ENCODE data around the gene PPP1R3G.

PPP1R3G gene

DNA sequence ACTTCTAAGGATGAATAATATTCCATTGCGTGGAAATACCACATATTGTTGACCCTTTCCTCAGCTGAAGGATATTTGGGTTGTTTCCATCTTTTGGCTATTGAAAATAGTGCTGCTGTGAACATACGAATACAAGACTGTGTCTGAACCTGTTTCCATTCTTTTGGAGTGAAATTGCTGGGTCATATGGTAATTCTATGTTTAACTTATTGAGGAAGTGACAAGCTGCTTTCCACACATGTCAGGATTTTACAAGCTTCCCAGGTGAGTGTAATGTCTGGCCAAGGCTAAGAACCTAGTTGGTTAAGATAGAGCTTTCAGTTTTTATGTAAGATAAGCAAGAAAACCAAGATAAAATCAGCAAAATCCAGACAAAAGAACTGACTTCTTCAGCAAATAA, 48.8 kb downstream of the PPP1R3G start:
- H3K79me2 ChIP-seq (ENCODE audit: control insufficient read depth, insufficient read depth, low read length, poor library complexity) = no peaks in the 10 kb centered on the region
- no peak overlapping the region for H3K4ac ChIP-seq (ENCODE audit: low read depth, low read length)
- H3K18ac ChIP-seq (ENCODE audit: low read length) = no peak overlapping the region

DNA sequence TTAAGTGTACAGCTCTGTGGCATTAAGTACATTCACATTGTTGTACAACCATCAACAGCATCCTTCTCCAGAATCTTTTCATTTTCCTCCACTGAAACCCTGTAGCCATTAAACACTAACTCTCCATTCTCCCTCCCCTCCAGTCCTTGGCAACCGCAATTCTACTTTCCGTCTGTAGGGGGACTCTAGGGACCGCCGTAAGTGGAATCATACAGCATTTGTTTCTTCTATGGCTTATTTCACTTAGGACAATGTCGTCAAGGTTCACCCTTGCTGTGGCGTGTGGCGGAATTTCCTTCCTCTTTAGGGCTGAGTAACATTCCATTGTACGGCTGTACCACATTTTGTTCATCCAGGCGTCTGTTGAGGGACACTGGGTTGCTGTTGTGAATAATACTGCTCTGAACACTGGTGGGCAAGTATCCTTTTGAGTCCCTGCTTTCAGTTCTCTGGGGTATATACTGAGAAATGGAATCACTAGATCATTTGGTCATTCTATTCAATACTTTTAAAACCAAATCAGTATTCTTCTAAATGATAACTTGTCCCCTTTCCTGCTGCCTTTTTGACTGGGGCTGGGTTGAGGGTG, 50.7 kb downstream of the PPP1R3G start:
- H3K36me3 ChIP-seq (ENCODE audit: control insufficient read depth in 1 of 2, insufficient read depth in 2 of 2, low read length in 2 of 2) = no peaks in the 10 kb centered on the region
- WGBS (ENCODE audit: extremely low coverage, insufficient coverage, insufficient read length) = no CpG with 5 or more reads among the region's 9 CpGs

More for the DNA sequence above, 48.8 kb downstream of the PPP1R3G start:
- Histone ChIP-seq H3K4me2 (ENCODE audit: low read length) (no peak overlapping the region), H3K9ac (ENCODE audit: low read length) (no peak overlapping the region), H4K12ac (ENCODE audit: low read depth, low read length) (no peak overlapping the region), H3K27me3 (ENCODE audit: insufficient read depth, low read length) (no peaks in the 10 kb centered on the region), H4K8ac (ENCODE audit: low read depth, low read length) (no peak overlapping the region), H3K9me3 (ENCODE audit: insufficient read depth, low read depth, low read length) (peaks cover under 1% of the 10 kb centered on the region), H3K4me1 (ENCODE audit: control insufficient read depth in 1 of 2, insufficient read depth in 2 of 2, low read length in 2 of 2) (peaks cover 5% of the 10 kb centered on the region in 2 experiments), H3K27ac (ENCODE audit: low read depth, low read length) (no peak overlapping the region), H2AK5ac (ENCODE audit: low read length) (no peak overlapping the region), H3K36me3 (ENCODE audit: control insufficient read depth in 1 of 2, insufficient read depth in 2 of 2, low read length in 2 of 2) (no peaks in the 10 kb centered on the region), H3K79me1 (ENCODE audit: low read length) (peaks cover 3% of the 10 kb centered on the region), H2BK5ac (ENCODE audit: low read depth, low read length, poor library complexity) (no peak overlapping the region), H4K91ac (ENCODE audit: low read depth, low read length) (no peak overlapping the region), H2BK120ac (ENCODE audit: insufficient read depth, low read length, poor library complexity) (no peak overlapping the region), H3K23ac (ENCODE audit: low read length) (no peak overlapping the region), H2AFZ (ENCODE audit: insufficient read depth, low read length, poor library complexity) (no peak overlapping the region), H3K4me3 (ENCODE audit: low read depth, low read length) (no peak overlapping the region), H2BK12ac (ENCODE audit: low read length) (no peak overlapping the region), H3K14ac (ENCODE audit: low read length) (no peak overlapping the region)
- no CpG with 5 or more reads among the region's 2 CpGs for WGBS (ENCODE audit: extremely low coverage, insufficient coverage, insufficient read length)
- DNase-seq = no peak

DNA sequence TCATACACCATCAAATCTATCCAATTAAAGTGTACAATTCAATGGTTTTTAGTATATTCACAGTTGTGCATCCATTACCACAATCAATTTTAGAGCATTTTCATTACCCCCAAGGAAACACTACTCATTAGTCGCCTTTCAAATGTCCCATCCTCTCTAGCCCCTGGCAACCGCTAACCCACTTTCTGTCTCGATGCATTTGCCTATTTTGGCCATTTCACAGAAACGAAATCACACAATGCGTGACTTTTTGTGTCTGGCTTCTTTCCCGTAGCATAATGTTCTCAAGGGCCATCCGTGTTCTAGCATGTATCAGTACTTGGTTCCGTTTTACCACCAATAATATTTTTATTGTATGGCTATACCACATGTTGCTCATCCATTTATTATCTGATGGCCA, 51.7 kb downstream of the PPP1R3G start:
- Histone ChIP-seq H2BK12ac (ENCODE audit: low read length) (no peak overlapping the region), H3K4me2 (ENCODE audit: low read length) (no peak overlapping the region), H2BK120ac (ENCODE audit: insufficient read depth, low read length, poor library complexity) (no peak overlapping the region), H3K4ac (ENCODE audit: low read depth, low read length) (no peak overlapping the region), H3K14ac (ENCODE audit: low read length) (no peak overlapping the region), H3K4me1 (ENCODE audit: control insufficient read depth in 1 of 2, insufficient read depth in 2 of 2, low read length in 2 of 2) (no peaks in the 10 kb centered on the region), H4K91ac (ENCODE audit: low read depth, low read length) (no peak overlapping the region), H3K27ac (ENCODE audit: low read depth, low read length) (no peak overlapping the region), H2AK5ac (ENCODE audit: low read length) (no peak overlapping the region), H3K79me1 (ENCODE audit: low read length) (no peaks in the 10 kb centered on the region), H3K27me3 (ENCODE audit: insufficient read depth, low read length) (no peaks in the 10 kb centered on the region), H2AFZ (ENCODE audit: insufficient read depth, low read length, poor library complexity) (no peak overlapping the region), H4K8ac (ENCODE audit: low read depth, low read length) (no peak overlapping the region), H3K23ac (ENCODE audit: low read length) (no peak overlapping the region), H4K12ac (ENCODE audit: low read depth, low read length) (no peak overlapping the region), H2BK5ac (ENCODE audit: low read depth, low read length, poor library complexity) (no peak overlapping the region), H3K18ac (ENCODE audit: low read length) (no peak overlapping the region), H3K4me3 (ENCODE audit: low read depth, low read length) (no peak overlapping the region), H3K9me3 (ENCODE audit: insufficient read depth, low read depth, low read length) (no peaks in the 10 kb centered on the region), H3K36me3 (ENCODE audit: control insufficient read depth in 1 of 2, insufficient read depth in 2 of 2, low read length in 2 of 2) (no peaks in the 10 kb centered on the region), H3K9ac (ENCODE audit: low read length) (no peak overlapping the region), H3K79me2 (ENCODE audit: control insufficient read depth, insufficient read depth, low read length, poor library complexity) (no peaks in the 10 kb centered on the region)
- DNase-seq = no peak
- no CpG with 5 or more reads among the region's 8 CpGs for WGBS (ENCODE audit: extremely low coverage, insufficient coverage, insufficient read length)

More for the DNA sequence above, 50.7 kb downstream of the PPP1R3G start:
- no peak overlapping the region for H4K12ac ChIP-seq (ENCODE audit: low read depth, low read length)
- no peak overlapping the region for H3K4me3 ChIP-seq (ENCODE audit: low read depth, low read length)
- no peaks in the 10 kb centered on the region for H3K4me1 ChIP-seq (ENCODE audit: control insufficient read depth in 1 of 2, insufficient read depth in 2 of 2, low read length in 2 of 2)
- H3K79me2 ChIP-seq (ENCODE audit: control insufficient read depth, insufficient read depth, low read length, poor library complexity) = no peaks in the 10 kb centered on the region
- H3K27me3 ChIP-seq (ENCODE audit: insufficient read depth, low read length) = no peaks in the 10 kb centered on the region
- H3K9ac ChIP-seq (ENCODE audit: low read length) = no peak overlapping the region
- no peak overlapping the region for H3K4me2 ChIP-seq (ENCODE audit: low read length)
- no peak overlapping the region for H3K14ac ChIP-seq (ENCODE audit: low read length)
- H3K18ac ChIP-seq (ENCODE audit: low read length) = no peak overlapping the region
- H3K27ac ChIP-seq (ENCODE audit: low read depth, low read length) = no peak overlapping the region
- peak; percentile 25 to 62 for DNase-seq
- no peak overlapping the region for H2BK12ac ChIP-seq (ENCODE audit: low read length)
- no peak overlapping the region for H2AFZ ChIP-seq (ENCODE audit: insufficient read depth, low read length, poor library complexity)
- no peak overlapping the region for H3K23ac ChIP-seq (ENCODE audit: low read length)
- no peaks in the 10 kb centered on the region for H3K79me1 ChIP-seq (ENCODE audit: low read length)
- H4K8ac ChIP-seq (ENCODE audit: low read depth, low read length) = no peak overlapping the region
- no peaks in the 10 kb centered on the region for H3K9me3 ChIP-seq (ENCODE audit: insufficient read depth, low read depth, low read length)
- H2AK5ac ChIP-seq (ENCODE audit: low read length) = no peak overlapping the region
- H2BK5ac ChIP-seq (ENCODE audit: low read depth, low read length, poor library complexity) = no peak overlapping the region
- no peak overlapping the region for H2BK120ac ChIP-seq (ENCODE audit: insufficient read depth, low read length, poor library complexity)
- H3K4ac ChIP-seq (ENCODE audit: low read depth, low read length) = no peak overlapping the region
- H4K91ac ChIP-seq (ENCODE audit: low read depth, low read length) = no peak overlapping the region

Measured in trophoblast cell (in vitro differentiated cells and primary cell).